HCT116 (cell line): ENCODE measurements around the gene RBM20.

ENCODE experiments used
- CBX3 ChIP-seq: IDR thresholded peaks from 2 replicates; pipeline ENCODE4 v1.6.1; 2012; ENCODE audit warnings: low read depth
- ZFX ChIP-seq: fragments of 450-650 bp; IDR thresholded peaks from 2 replicates; pipeline ENCODE4 v1.6.1; 2017
- TF ChIP-seq, protein P1 (sequence below), 3 experiments: fragments of 200-600 bp in 1 of 3; sonication (generic) in 1 of 3; IDR thresholded peaks in 2 of 3; conservative IDR thresholded peaks in 1 of 3; 2 replicates each; pipeline ENCODE4 v1.5.1; 2012 to 2017; ENCODE audit warnings: low read depth in 2 of 3, low read length in 2 of 3, antibody characterized with exemption in 1 of 3, borderline replicate concordance in 1 of 3, control low read depth in 1 of 3, mild to moderate bottlenecking in 1 of 3, mixed read lengths in 1 of 3, mixed run types in 1 of 3, moderate library complexity in 1 of 3; ENCODE audit not compliant: insufficient read depth in 1 of 3

GRCh38 chr10:110887560-110887959 is 243.4 kb downstream of the RBM20 start:
- TF ChIP-seq, protein P1, sequence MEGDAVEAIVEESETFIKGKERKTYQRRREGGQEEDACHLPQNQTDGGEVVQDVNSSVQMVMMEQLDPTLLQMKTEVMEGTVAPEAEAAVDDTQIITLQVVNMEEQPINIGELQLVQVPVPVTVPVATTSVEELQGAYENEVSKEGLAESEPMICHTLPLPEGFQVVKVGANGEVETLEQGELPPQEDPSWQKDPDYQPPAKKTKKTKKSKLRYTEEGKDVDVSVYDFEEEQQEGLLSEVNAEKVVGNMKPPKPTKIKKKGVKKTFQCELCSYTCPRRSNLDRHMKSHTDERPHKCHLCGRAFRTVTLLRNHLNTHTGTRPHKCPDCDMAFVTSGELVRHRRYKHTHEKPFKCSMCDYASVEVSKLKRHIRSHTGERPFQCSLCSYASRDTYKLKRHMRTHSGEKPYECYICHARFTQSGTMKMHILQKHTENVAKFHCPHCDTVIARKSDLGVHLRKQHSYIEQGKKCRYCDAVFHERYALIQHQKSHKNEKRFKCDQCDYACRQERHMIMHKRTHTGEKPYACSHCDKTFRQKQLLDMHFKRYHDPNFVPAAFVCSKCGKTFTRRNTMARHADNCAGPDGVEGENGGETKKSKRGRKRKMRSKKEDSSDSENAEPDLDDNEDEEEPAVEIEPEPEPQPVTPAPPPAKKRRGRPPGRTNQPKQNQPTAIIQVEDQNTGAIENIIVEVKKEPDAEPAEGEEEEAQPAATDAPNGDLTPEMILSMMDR (IDR thresholded peaks at IDR 0.05 in 2 of 3, conservative IDR thresholded peaks at IDR 0.05 in 1 of 3; ENCODE audit: borderline replicate concordance in 1 of 3, insufficient read depth in 1 of 3, low read depth in 2 of 3, low read length in 2 of 3) = no peak
- TF ChIP-seq ZFX (no peak), CBX3 (no peak)
